SK-N-SH (cell line): Measurements from ENCODE around the gene DIS3L2. TPM values are rescaled to one million over a fixed set of nuclear protein-coding genes. Genes with fewer than 3 reads are reported as not detected.

Experiments used
- CTCF ChIA-PET: fragments of 300-600, 350-600 bp; formaldehyde crosslinking; extraction: SDS; loops from one replicate; lab custom pipeline; 2021; lab: Yijun Ruan, JAX
- POLR2A ChIA-PET: fragments of 350-600 bp; sonication (Branson Sonifier 250); formaldehyde crosslinking; extraction: SDS; loops from one replicate; lab custom pipeline; 2020; ENCODE audit warnings: antibody characterized with exemption, inconsistent platforms; lab: Yijun Ruan, JAX
- DNase-seq: peaks from one replicate; pipeline ENCODE4 v3.0.0; 2012
- H2AFZ ChIP-seq: fragments of 200-600 bp; sonication (generic); 2 replicates; pipeline ENCODE4 v1.8.1; 2016; ENCODE audit warnings: antibody characterized with exemption, mild to moderate bottlenecking, low read depth
- H3F3A ChIP-seq: fragments of 200-600 bp; sonication (generic); replicated peaks from 2 replicates; pipeline ENCODE3; 2016; ENCODE audit warnings: antibody characterized with exemption, mild to moderate bottlenecking; ENCODE audit not compliant: insufficient read depth
- H3K27ac ChIP-seq, 2 experiments: fragments of 200-500 bp in 1 of 2; fragments of 200-600 bp in 1 of 2; sonication (Bioruptor generic) in 1 of 2; sonication (generic), shearing (Covaris generic) in 1 of 2; 2 replicates each; pipeline versions ENCODE4 v1.5.1 to v1.6.1; 2014 to 2016; ENCODE audit warnings: low read depth in 2 of 2, inconsistent platforms in 1 of 2, low read length in 1 of 2, mild to moderate bottlenecking in 1 of 2, mixed read lengths in 1 of 2
- H3K27me3 ChIP-seq: fragments of 200-600 bp; sonication (generic), shearing (Covaris generic); 2 replicates; pipeline ENCODE4 v1.6.1; 2016; ENCODE audit warnings: mixed run types; ENCODE audit not compliant: insufficient read depth
- H3K36me3 ChIP-seq, 2 experiments: fragments of 200-500 bp in 1 of 2; fragments of 200-600 bp in 1 of 2; sonication (Bioruptor generic) in 1 of 2; sonication (generic) in 1 of 2; replicated peaks in 1 of 2; 2 replicates each; pipeline versions ENCODE3 to v1.5.1; 2014 to 2016; ENCODE audit warnings: low read length in 1 of 2, mild to moderate bottlenecking in 1 of 2; ENCODE audit not compliant: insufficient read depth in 2 of 2, control insufficient read depth in 1 of 2
- H3K4me1 ChIP-seq, 2 experiments: fragments of 200-500 bp in 1 of 2; fragments of 200-600 bp in 1 of 2; sonication (Bioruptor generic) in 1 of 2; sonication (generic), shearing (Covaris generic) in 1 of 2; 2 replicates each; pipeline versions ENCODE4 v1.5.1 to v1.6.1; 2014 to 2016; ENCODE audit warnings: low read depth in 1 of 2, low read length in 1 of 2, mixed run types in 1 of 2; ENCODE audit not compliant: insufficient read depth in 2 of 2, control insufficient read depth in 1 of 2
- H3K4me2 ChIP-seq: fragments of 200-600 bp; sonication (generic), shearing (Covaris generic); 2 replicates; pipeline ENCODE4 v1.6.1; 2017; ENCODE audit warnings: mixed run types
- H3K4me3 ChIP-seq, 2 experiments: fragments of 200-500 bp in 1 of 2; fragments of 200-600 bp in 1 of 2; sonication (Bioruptor generic) in 1 of 2; sonication (generic), shearing (Covaris generic) in 1 of 2; 2 replicates each; pipeline versions ENCODE4 v1.5.1 to v1.8.1; 2014 to 2016; ENCODE audit warnings: low read depth in 2 of 2, inconsistent platforms in 1 of 2, low read length in 1 of 2, mild to moderate bottlenecking in 1 of 2, mixed read lengths in 1 of 2, moderate library complexity in 1 of 2
- H3K79me2 ChIP-seq: fragments of 200-600 bp; sonication (generic); 2 replicates; pipeline ENCODE4 v1.8.1; 2017; ENCODE audit warnings: mild to moderate bottlenecking; ENCODE audit not compliant: insufficient read depth
- H3K9ac ChIP-seq: fragments of 200-600 bp; sonication (generic); 2 replicates; pipeline ENCODE4 v1.6.1; 2017; ENCODE audit warnings: mixed run types
- H3K9me2 ChIP-seq: fragments of 200-600 bp; sonication (generic); 2 replicates; pipeline ENCODE4 v1.6.1; 2017; ENCODE audit warnings: mixed run types
- H3K9me3 ChIP-seq: fragments of 200-600 bp; sonication (generic); 2 replicates; pipeline ENCODE4 v1.6.1; 2017; ENCODE audit warnings: mixed run types, mild to moderate bottlenecking, moderate library complexity
- H4K20me1 ChIP-seq: fragments of 200-600 bp; sonication (generic); 2 replicates; pipeline ENCODE4 v1.6.1; 2017; ENCODE audit warnings: mild to moderate bottlenecking, mixed run types; ENCODE audit not compliant: insufficient read depth
- FOXM1 ChIP-seq: IDR thresholded peaks from 2 replicates; pipeline ENCODE4 v1.4.0; 2012; ENCODE audit warnings: low read depth, mild to moderate bottlenecking
- GATA2 ChIP-seq: sonication (generic); formaldehyde crosslinking; IDR thresholded peaks from 2 replicates; pipeline ENCODE4 v1.5.0; 2020; ENCODE audit warnings: mild to moderate bottlenecking, missing genetic modification reagents
- MEF2A ChIP-seq: IDR thresholded peaks from 2 replicates; pipeline ENCODE4 v1.4.0; 2012; ENCODE audit warnings: low read depth, borderline replicate concordance
- MXI1 ChIP-seq: IDR thresholded peaks from 2 replicates; pipeline ENCODE4 v1.6.1; 2012; ENCODE audit warnings: mild to moderate bottlenecking, low read depth, low read length, improper control_type of control experiment
- PBX3 ChIP-seq: IDR thresholded peaks from 2 replicates; pipeline ENCODE4; 2012
- RAD21 ChIP-seq: IDR thresholded peaks from 2 replicates; pipeline ENCODE4 v1.6.1; 2012; ENCODE audit warnings: mild to moderate bottlenecking, low read length
- REST ChIP-seq: IDR thresholded peaks from 2 replicates; pipeline ENCODE4 v1.6.1; 2012; ENCODE audit warnings: mild to moderate bottlenecking, low read depth, low read length, moderate library complexity
- RFX5 ChIP-seq: IDR thresholded peaks from 2 replicates; pipeline ENCODE4 v1.6.1; 2012; ENCODE audit warnings: mild to moderate bottlenecking, improper control_type of control experiment, low read length
- SIN3A ChIP-seq: IDR thresholded peaks from 2 replicates; pipeline ENCODE4 v1.6.1; 2012; ENCODE audit warnings: low read depth, mild to moderate bottlenecking, low read length, moderate library complexity, borderline replicate concordance
- SMC3 ChIP-seq: IDR thresholded peaks from 2 replicates; pipeline ENCODE4 v1.6.1; 2012; ENCODE audit warnings: low read depth, low read length, improper control_type of control experiment
- TEAD4 ChIP-seq: IDR thresholded peaks from 2 replicates; pipeline ENCODE4 v1.4.0; 2012; ENCODE audit warnings: mild to moderate bottlenecking, borderline replicate concordance; ENCODE audit not compliant: insufficient read depth
- USF2 ChIP-seq: fragments of 150-350 bp; IDR thresholded peaks from 2 replicates; pipeline ENCODE4 v1.6.1; 2017; ENCODE audit warnings: antibody characterized with exemption, low read length, low read depth, borderline replicate concordance
- YY1 ChIP-seq: IDR thresholded peaks from 2 replicates; pipeline ENCODE4 v1.4.0; 2012; ENCODE audit warnings: low read depth, mild to moderate bottlenecking
- WGBS: methylation state at CpG from one replicate; pipeline ENCODE4 v1.1.6; 2017; ENCODE audit warnings: low lambda C conversion rate; 5-methylcytosine and 5-hydroxymethylcytosine counted together
- polyA plus RNA-seq, 3 experiments: library from polyadenylated mRNA; depleted of rRNA; stranded (reverse); fragments of >200 nt; gene quantifications; 2 replicates each; pipeline ENCODE4 v1.2.3, GENCODE V29; 2012

Gene DIS3L2
- polyA plus RNA-seq, 1 of the 3 experiments (the other 2 are of a cell fraction) = 17.9 TPM

GRCh38 chr2:232264081-232264480 lies 302.6 kb downstream of the DIS3L2 start:
- 80% methylated on average over 4 of the region's 4 CpGs for WGBS
- POLR2A ChIA-PET = no interaction called here
- CTCF ChIA-PET = no interaction called here

GRCh38 chr2:232265329-232265728 lies 303.8 kb downstream of the DIS3L2 start:
- no peak overlapping the region for H3K4me3 ChIP-seq
- no peak overlapping the region for H3K9ac ChIP-seq
- H3K27me3 ChIP-seq = no peaks in the 10 kb centered on the region
- H3F3A ChIP-seq = no peaks in the 10 kb centered on the region
- 80% methylated on average over 5 of the region's 5 CpGs for WGBS
- H3K27ac ChIP-seq = no peak overlapping the region
- no peaks in the 10 kb centered on the region for H3K9me3 ChIP-seq
- no peak for DNase-seq
- POLR2A ChIA-PET = no interaction called here
- H2AFZ ChIP-seq = no peak overlapping the region
- CTCF ChIA-PET = interaction anchor here (0.6 to 1.7 kb wide), 2 partner anchors 27 to 271 kb away, joined by 3 to 4 read pairs; no protein-coding TSS in a partner anchor
- no peaks in the 10 kb centered on the region for H3K79me2 ChIP-seq
- peaks cover 0 to 31% of the 10 kb centered on the region in 2 experiments for H3K36me3 ChIP-seq
- H3K4me2 ChIP-seq = no peak overlapping the region
- no peak for TF ChIP-seq YY1
- no peak for TF ChIP-seq SMC3
- TF ChIP-seq MEF2A = no peak
- TF ChIP-seq RFX5 = no peak
- TF ChIP-seq USF2 = no peak
- no peak for TF ChIP-seq TEAD4
- no peak for TF ChIP-seq GATA2 (CRISPR knock-in tag)
- no peak for TF ChIP-seq SIN3A
- no peak for TF ChIP-seq PBX3
- no peak for TF ChIP-seq FOXM1
- no peaks in the 10 kb centered on the region for H4K20me1 ChIP-seq
- no peaks in the 10 kb centered on the region for H3K4me1 ChIP-seq
- H3K9me2 ChIP-seq = no peaks in the 10 kb centered on the region

More at GRCh38 chr2:232264081-232264480, 302.6 kb downstream of the DIS3L2 start:
- Histone ChIP-seq H3K9me3 (no peaks in the 10 kb centered on the region), H3K4me3 (no peak overlapping the region), H3K36me3 (peaks cover 0 to 31% of the 10 kb centered on the region in 2 experiments), H3K4me2 (no peak overlapping the region), H3K4me1 (peaks cover 0 to 5% of the 10 kb centered on the region in 2 experiments; a peak in 2 of 4 replicates), H3K27ac (no peak overlapping the region), H3K9ac (no peak overlapping the region), H4K20me1 (peaks cover 5% of the 10 kb centered on the region), H3K27me3 (no peaks in the 10 kb centered on the region), H3K9me2 (no peaks in the 10 kb centered on the region), H3F3A (no peaks in the 10 kb centered on the region), H2AFZ (no peak overlapping the region), H3K79me2 (no peaks in the 10 kb centered on the region)
- TF ChIP-seq MXI1 (no peak), REST (no peak), FOXM1 (no peak), RAD21 (no peak)
- DNase-seq = no peak
